Endothelial cell of coronary artery (primary cell): ENCODE measurements around the gene EVX2. TPM values are rescaled to one million over a fixed set of nuclear protein-coding genes. Genes with fewer than 3 reads are reported as not detected.

Source experiments
- total RNA-seq: library from RNA; depleted of rRNA; stranded (reverse); fragments of >200 nt; gene quantifications from 2 replicates; pipeline ENCODE4 v1.2.3, GENCODE V29; 2014

Gene EVX2
- not detected in 2 replicates for total RNA-seq

GRCh38 chr2:176083796-176084261 is at the start of gene EVX2:
Gene EVX2, minus strand, starts transcription at chr2:176083962. Its CDS starts 186 bp downstream, at chr2:176083776.

GRCh38 chr2:176128982-176129796 is 45.4 kb upstream of the EVX2 start, which contains the start of gene HOXD8:
Gene HOXD8, plus strand, starts transcription at chr2:176129705. Its CDS starts 662 bp downstream, at chr2:176130367.

GRCh38 chr2:176122683-176123410 is 39.1 kb upstream of the EVX2 start, which contains the start of gene HOXD9:
Gene HOXD9, plus strand, starts transcription at chr2:176122719. Its CDS starts 50 bp downstream, at chr2:176122769.

GRCh38 chr2:176115883-176116813 is 32.4 kb upstream of the EVX2 start, which contains the start of gene HOXD10:
Gene HOXD10, plus strand, starts transcription at chr2:176116778. Its CDS starts 56 bp downstream, at chr2:176116834.

GRCh38 chr2:176106581-176107539 is 23.1 kb upstream of the EVX2 start, which contains the start of gene HOXD11:
Gene HOXD11, plus strand, starts transcription at chr2:176107280. Its CDS starts 76 bp downstream, at chr2:176107356.

GRCh38 chr2:176099728-176100546 is 16.2 kb upstream of the EVX2 start, which contains the start of gene HOXD12:
Gene HOXD12, plus strand, starts transcription at chr2:176099795. Its CDS starts 7 bp downstream, at chr2:176099802.

GRCh38 chr2:176092270-176093144 is 8.7 kb upstream of the EVX2 start, which contains the start of gene HOXD13:
Gene HOXD13, plus strand, starts transcription at chr2:176092721. Its CDS starts 170 bp downstream, at chr2:176092891.

Other genes starting within 250 kb of the EVX2 start
- 5.9 and 13.6 TPM in 2 replicates for gene LNPK, start 81.7 kb downstream of the EVX2 start, total RNA-seq
- not detected in 2 replicates for gene HOXD13, start 8.8 kb upstream of the EVX2 start, total RNA-seq
- not detected in 2 replicates for gene HOXD12, start 15.8 kb upstream of the EVX2 start, total RNA-seq
- not detected in 2 replicates for gene HOXD11, start 23.3 kb upstream of the EVX2 start, total RNA-seq
- gene HOXD10, start 32.8 kb upstream of the EVX2 start, total RNA-seq, result not detected in 2 replicates
- gene HOXD9, start 38.8 kb upstream of the EVX2 start, total RNA-seq, result 0.09 and 0.75 TPM in 2 replicates
- gene HOXD8, start 45.7 kb upstream of the EVX2 start, total RNA-seq, result 0.99 and 4.1 TPM in 2 replicates
- gene HOXD4, start 67.6 kb upstream of the EVX2 start, total RNA-seq, result 0.36 and 2.8 TPM in 2 replicates
- gene HOXD3, start 73.3 kb upstream of the EVX2 start, total RNA-seq, result 0.54 and 2.4 TPM in 2 replicates
- 1.8 and 2.3 TPM in 2 replicates for gene HOXD1, start 104.7 kb upstream of the EVX2 start, total RNA-seq
- 27.2 and 27.3 TPM in 2 replicates for gene MTX2, start 185.5 kb upstream of the EVX2 start, total RNA-seq